Activated CD4-positive, alpha-beta T cell treated with anti-CD3 and anti-CD28 coated beads for 36 hours (primary cell): ENCODE results near the gene CLTCL1. TPM values are rescaled to one million over a fixed set of nuclear protein-coding genes. Genes with fewer than 3 reads are reported as not detected.

Experiments used
- ATAC-seq: fragments of 200-7000 bp; cut with Tn5 transposase; one replicate; pipeline ENCODE4 v1.10.0; 2021; ENCODE audit warnings: mild to moderate bottlenecking, moderate library complexity
- CTCF ChIA-PET: fragments of 350-600 bp; sonication (Branson Sonifier 250); formaldehyde crosslinking; loops from one replicate; lab custom pipeline; 2021; ENCODE audit warnings: antibody characterized with exemption; lab: Charles Lee
- POLR2A ChIA-PET: fragments of 350-600 bp; sonication (Branson Sonifier 250); formaldehyde crosslinking; loops from one replicate; lab custom pipeline; 2021; ENCODE audit warnings: antibody characterized with exemption, inconsistent platforms; lab: Charles Lee
- DNase-seq: peaks from one replicate; pipeline ENCODE4 v3.0.0-alpha.2; 2020
- H3K27ac Mint-ChIP-seq: one replicate; pipeline ENCODE4 v1.8.0; 2021; ENCODE audit warnings: mixed read lengths
- H3K27me3 Mint-ChIP-seq: one replicate; pipeline ENCODE4 v1.8.0; 2021; ENCODE audit warnings: mixed read lengths
- H3K36me3 Mint-ChIP-seq: one replicate; pipeline ENCODE4 v1.8.0; 2021; ENCODE audit warnings: low read depth, mixed read lengths
- H3K4me1 Mint-ChIP-seq: one replicate; pipeline ENCODE4 v1.8.0; 2021; ENCODE audit warnings: mixed read lengths
- H3K4me3 Mint-ChIP-seq: one replicate; pipeline ENCODE4 v1.8.0; 2021; ENCODE audit warnings: mild to moderate bottlenecking, moderate library complexity, mixed read lengths
- H3K9me3 Mint-ChIP-seq: one replicate; pipeline ENCODE4 v1.8.0; 2021; ENCODE audit warnings: low read depth, mixed read lengths
- intact Hi-C, 2 experiments: fragments of 100-400 bp; cut with DNase I in 1 of 2; cut with micrococcal nuclease in 1 of 2; formaldehyde crosslinking; loops; one replicate each; pipeline versions ENCODE4 v1.14.2 to v1.15.1; 2022 to 2024; cut with DNase I, micrococcal nuclease
- total RNA-seq, 2 experiments: library from RNA; stranded (reverse); gene quantifications; one replicate each; pipeline ENCODE4 v1.2.3, GENCODE V29; 2021

CLTCL1 gene
- total RNA-seq, 2 experiments from 2014 or later, result 0.76 to 1.2 TPM

- Mint-ChIP-seq H3K9me3 (no peaks in the 10 kb centered on the region), H3K4me3 (peak overlapping the region; percentile 75), H3K36me3 (no peaks in the 10 kb centered on the region), H3K27ac (peak overlapping the region; percentile 19), H3K27me3 (no peaks in the 10 kb centered on the region), H3K4me1 (peaks cover 24% of the 10 kb centered on the region)
- intact Hi-C loops, result loop anchor here (1.0 to 5.0 kb wide), 10 partner anchors 35 to 763 kb away; partner anchors contain the start of genes C22orf39 (in 1 of the 2), CDC45 (in 1 of the 2), CLTCL1 (in 1 of the 2) and COMT (in 1 of the 2)
- CTCF ChIA-PET, result interaction anchor here (0.7 to 3.2 kb wide), 8 partner anchors 10 to 452 kb away, joined by 3 to 18 read pairs (median 4); partner anchors contain the start of genes DGCR2 and ESS2
- POLR2A ChIA-PET, result no interaction called here
- DNase-seq, result peak; percentile 74
- peak; percentile 53 for ATAC-seq
Measured at GRCh38 chr22:19179497-19180048, 111.9 kb downstream of the CLTCL1 start.

GRCh38 chr22:19178657-19179496, 112.6 kb downstream of the CLTCL1 start, which contains the start of gene SLC25A1:
TSS of gene SLC25A1 (minus strand) at chr22:19178736. CDS start at chr22:19178673, 63 bp downstream.
- Mint-ChIP-seq H3K4me1 (peaks cover 27% of the 10 kb centered on the region), H3K4me3 (peak within 1 kb of the TSS; percentile 75), H3K9me3 (no peaks in the 10 kb centered on the region), H3K36me3 (no peaks in the 10 kb centered on the region), H3K27ac (peak within 1 kb of the TSS; percentile 19), H3K27me3 (no peaks in the 10 kb centered on the region)
- peak; percentile 82 for ATAC-seq
- intact Hi-C loops, result loop anchor here (1.0 to 5.0 kb wide), 16 partner anchors 34 to 763 kb away; partner anchors contain the start of genes C22orf39 (in 2 of the 2), CDC45 (in 2 of the 2), CLTCL1 (in 2 of the 2) and DGCR2 (in 2 of the 2)
- ChIA-PET POLR2A (interaction anchor here (0.5 to 1.0 kb wide), 6 partner anchors 34 to 952 kb away, joined by 3 to 6 read pairs (median 3); partner anchors contain the start of genes CDC45 and ESS2), CTCF (interaction anchor here (0.8 to 3.2 kb wide), 8 partner anchors 34 to 453 kb away, joined by 3 to 18 read pairs (median 4); partner anchors contain the start of genes DGCR2 and ESS2)
- peak; percentile 93 for DNase-seq

DNA sequence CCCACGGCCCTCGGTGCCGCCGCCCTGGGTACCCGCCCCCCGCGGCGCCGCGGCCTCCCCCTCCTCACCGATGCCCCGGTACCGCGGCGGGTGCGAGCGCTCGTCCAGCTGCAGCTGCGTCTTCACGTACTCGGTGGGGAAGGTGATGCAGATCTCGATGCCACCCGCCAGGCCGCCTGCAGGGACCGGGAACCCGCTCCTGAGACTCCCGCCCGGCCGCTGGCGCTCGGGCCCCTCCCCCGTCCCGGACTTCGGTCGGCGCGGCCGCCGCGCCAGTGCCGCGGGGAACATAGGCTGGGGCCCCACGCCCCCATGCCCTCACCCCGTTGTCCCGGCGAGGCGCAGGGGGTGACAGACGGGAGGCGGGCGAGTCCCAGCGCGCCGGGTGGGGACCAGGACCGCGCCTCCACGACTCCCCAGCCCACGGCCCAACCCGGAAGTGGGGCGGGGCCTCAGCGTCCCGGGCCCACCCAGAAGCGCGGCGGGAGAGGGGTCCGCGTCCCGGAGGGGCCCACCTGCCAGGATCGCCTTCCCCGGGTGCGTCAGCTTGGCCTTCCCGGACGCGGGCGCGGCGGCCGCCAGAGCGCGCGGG, 113.4 kb downstream of the CLTCL1 start:
- DNase-seq, result peak; percentile 66
- no peaks in the 10 kb centered on the region for H3K27me3 Mint-ChIP-seq
- POLR2A ChIA-PET, result interaction anchor here (0.5 to 1.0 kb wide), 6 partner anchors 33 to 952 kb away, joined by 3 to 6 read pairs (median 3); partner anchors contain the start of genes CDC45 and ESS2
- no peaks in the 10 kb centered on the region for H3K36me3 Mint-ChIP-seq
- H3K9me3 Mint-ChIP-seq, result no peaks in the 10 kb centered on the region
- H3K4me1 Mint-ChIP-seq, result peaks cover 34% of the 10 kb centered on the region
- ATAC-seq, result peak; percentile 34
- intact Hi-C loops, result loop anchor here (1.0 to 5.0 kb wide), 15 partner anchors 33 to 764 kb away; partner anchors contain the start of genes C22orf39 (in 2 of the 2), CDC45 (in 2 of the 2), CLTCL1 (in 2 of the 2) and ESS2 (in 2 of the 2)
- H3K27ac Mint-ChIP-seq, result no peak overlapping the region
- CTCF ChIA-PET, result interaction anchor here (1.0 to 1.4 kb wide), 4 partner anchors 47 to 454 kb away, joined by 3 to 4 read pairs (median 4); no protein-coding TSS in a partner anchor
- peak overlapping the region; percentile 75 for H3K4me3 Mint-ChIP-seq

DNA sequence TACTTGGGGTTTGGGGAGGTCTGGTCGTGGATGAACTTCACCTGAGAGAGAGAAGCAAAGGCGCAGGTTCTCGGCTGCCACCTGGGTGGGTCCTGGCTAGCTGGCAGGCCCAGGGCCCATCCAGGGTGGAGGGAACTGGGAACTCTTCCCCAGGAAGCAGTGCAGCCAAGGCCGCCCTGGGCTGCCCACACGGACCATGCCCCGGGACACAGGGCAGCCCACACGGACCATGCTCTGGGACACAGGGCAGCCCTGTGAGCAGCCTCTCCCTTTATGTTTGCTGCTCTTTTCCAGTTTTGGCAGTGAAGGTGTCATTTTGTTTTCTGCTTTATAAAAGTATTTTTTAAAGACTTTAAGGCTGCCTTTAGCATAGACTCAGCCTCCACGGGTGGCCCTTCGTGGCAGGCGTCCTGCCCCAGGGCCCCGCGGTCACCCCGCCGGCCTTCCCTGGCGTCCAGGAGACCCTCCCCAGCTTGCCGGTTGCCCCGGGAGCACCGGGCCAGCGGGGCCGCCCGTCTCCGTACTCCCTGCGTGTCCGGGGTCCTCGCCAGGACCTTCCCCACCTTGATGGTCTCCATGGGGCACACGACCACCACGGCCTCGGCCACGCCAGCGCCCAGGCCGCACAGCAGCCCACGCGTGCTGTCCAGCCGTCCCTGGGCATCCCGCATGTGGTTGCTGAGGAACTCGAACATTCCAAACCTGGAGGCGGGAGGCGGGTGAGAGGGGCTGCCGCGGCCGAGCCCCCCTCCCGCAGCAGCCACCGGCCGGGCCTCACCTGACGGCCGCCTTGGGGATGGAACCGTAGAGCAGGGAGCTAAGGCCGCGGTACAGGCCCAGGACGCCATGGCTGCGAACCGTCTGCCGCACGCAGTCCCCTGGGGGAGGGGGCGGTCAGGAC, 114.1 kb downstream of the CLTCL1 start:
- peak overlapping the region; percentile 75 for H3K4me3 Mint-ChIP-seq
- peaks cover 39% of the 10 kb centered on the region for H3K4me1 Mint-ChIP-seq
- intact Hi-C loops, result loop anchor here (1.0 to 5.0 kb wide), 15 partner anchors 33 to 765 kb away; partner anchors contain the start of genes C22orf39 (in 2 of the 2), CDC45 (in 2 of the 2), CLTCL1 (in 2 of the 2) and ESS2 (in 2 of the 2)
- CTCF ChIA-PET, result no interaction called here
- POLR2A ChIA-PET, result no interaction called here
- no peak overlapping the region for H3K27ac Mint-ChIP-seq
- DNase-seq, result no peak
- no peaks in the 10 kb centered on the region for H3K9me3 Mint-ChIP-seq
- ATAC-seq, result no peak
- H3K27me3 Mint-ChIP-seq, result no peaks in the 10 kb centered on the region
- peaks cover 4% of the 10 kb centered on the region for H3K36me3 Mint-ChIP-seq

DNA sequence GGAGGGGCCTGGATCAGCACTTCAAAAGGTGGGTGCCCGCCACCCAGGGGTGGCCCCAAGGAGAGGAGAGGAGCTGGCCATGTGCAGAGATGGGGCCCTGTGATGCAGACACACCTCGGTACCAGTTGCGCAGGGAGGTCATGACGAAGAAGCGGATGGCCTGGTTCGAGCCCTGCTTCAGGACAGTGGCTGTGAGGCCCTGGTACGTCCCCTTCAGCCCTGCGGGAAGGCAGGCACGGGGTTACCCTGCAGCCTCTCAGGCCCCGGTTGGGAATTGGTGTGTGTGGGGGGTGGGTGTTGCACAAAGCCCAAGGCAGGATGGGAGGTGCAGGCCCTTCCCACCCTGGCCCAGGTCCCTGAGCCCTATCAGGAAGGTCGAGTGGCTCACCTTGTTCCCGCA, 114.8 kb downstream of the CLTCL1 start:
- Mint-ChIP-seq H3K27ac (no peak overlapping the region), H3K36me3 (peaks cover 6% of the 10 kb centered on the region), H3K27me3 (no peaks in the 10 kb centered on the region), H3K4me3 (peak overlapping the region; percentile 49), H3K9me3 (no peaks in the 10 kb centered on the region), H3K4me1 (peaks cover 37% of the 10 kb centered on the region)
- POLR2A ChIA-PET, result no interaction called here
- intact Hi-C loops, result loop anchor here (5.0 kb wide), 5 partner anchors 69 to 766 kb away; partner anchors contain the start of genes C22orf39 (in 1 of the 2), CLTCL1 (in 1 of the 2), COMT (in 1 of the 2) and HIRA (in 1 of the 2)
- DNase-seq, result no peak
- CTCF ChIA-PET, result no interaction called here
- ATAC-seq, result no peak

DNA sequence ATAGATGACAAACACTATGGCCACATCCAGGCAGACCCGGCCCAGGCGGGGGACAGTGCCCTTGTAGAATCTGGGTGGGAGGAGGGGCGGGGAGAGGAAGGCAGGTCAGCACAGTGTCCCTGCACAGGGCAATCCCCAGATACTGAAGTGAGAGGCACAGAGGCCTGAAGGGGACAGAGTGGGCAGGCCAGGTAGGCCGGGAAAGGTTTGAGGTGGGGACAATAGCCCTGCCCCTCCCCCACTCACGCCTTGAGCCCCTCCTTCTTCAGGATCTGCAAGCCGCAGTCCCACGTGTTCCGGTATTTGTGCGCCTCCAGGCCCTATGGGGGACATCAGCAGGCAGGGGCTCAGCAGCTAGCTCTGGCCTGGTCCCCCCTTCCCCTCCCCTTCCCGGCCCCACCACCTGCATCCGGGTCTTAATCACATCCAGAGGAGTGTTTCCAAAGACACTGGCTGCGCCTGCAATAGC, 115.3 kb downstream of the CLTCL1 start:
- Mint-ChIP-seq H3K4me3 (peak overlapping the region; percentile 49), H3K4me1 (peaks cover 31% of the 10 kb centered on the region), H3K27ac (no peak overlapping the region), H3K27me3 (no peaks in the 10 kb centered on the region), H3K36me3 (peaks cover 6% of the 10 kb centered on the region), H3K9me3 (no peaks in the 10 kb centered on the region)
- DNase-seq (no peak), ATAC-seq (no peak)
- intact Hi-C loops, result loop anchor here (5.0 kb wide), 5 partner anchors 69 to 766 kb away; partner anchors contain the start of genes C22orf39 (in 1 of the 2), CLTCL1 (in 1 of the 2), COMT (in 1 of the 2) and HIRA (in 1 of the 2)
- ChIA-PET POLR2A (interaction anchor here (2.7 kb wide), 1 partner anchor 32 kb away, joined by 14 read pairs; the partner anchor contains the start of gene ESS2), CTCF (no interaction called here)

- intact Hi-C loops, result loop anchor here (5.0 kb wide), 5 partner anchors 68 to 767 kb away; partner anchors contain the start of genes C22orf39 (in 1 of the 2), CLTCL1 (in 1 of the 2), COMT (in 1 of the 2) and HIRA (in 1 of the 2)
- ATAC-seq (no peak), DNase-seq (no peak)
- peaks cover 8% of the 10 kb centered on the region for H3K36me3 Mint-ChIP-seq
- no peak overlapping the region for H3K27ac Mint-ChIP-seq
- POLR2A ChIA-PET, result interaction anchor here (2.7 kb wide), 1 partner anchor 32 kb away, joined by 14 read pairs; the partner anchor contains the start of gene ESS2
- peaks cover 30% of the 10 kb centered on the region for H3K4me1 Mint-ChIP-seq
- no peak overlapping the region for H3K4me3 Mint-ChIP-seq
- no peaks in the 10 kb centered on the region for H3K9me3 Mint-ChIP-seq
- CTCF ChIA-PET, result interaction anchor here (1.1 kb wide), 1 partner anchor 29 kb away, joined by 3 read pairs; no protein-coding TSS in a partner anchor
- no peaks in the 10 kb centered on the region for H3K27me3 Mint-ChIP-seq
Measured at GRCh38 chr22:19175602-19176174, 115.8 kb downstream of the CLTCL1 start.

- H3K9me3 Mint-ChIP-seq, result no peaks in the 10 kb centered on the region
- no peak for DNase-seq
- intact Hi-C loops, result loop anchor here (5.0 kb wide), 5 partner anchors 68 to 767 kb away; partner anchors contain the start of genes C22orf39 (in 1 of the 2), CLTCL1 (in 1 of the 2), COMT (in 1 of the 2) and HIRA (in 1 of the 2)
- POLR2A ChIA-PET, result interaction anchor here (2.7 kb wide), 1 partner anchor 31 kb away, joined by 14 read pairs; the partner anchor contains the start of gene ESS2
- no peak overlapping the region for H3K4me3 Mint-ChIP-seq
- H3K36me3 Mint-ChIP-seq, result peaks cover 8% of the 10 kb centered on the region
- no peak for ATAC-seq
- H3K27ac Mint-ChIP-seq, result no peak overlapping the region
- peaks cover 36% of the 10 kb centered on the region for H3K4me1 Mint-ChIP-seq
- peaks cover 4% of the 10 kb centered on the region for H3K27me3 Mint-ChIP-seq
- CTCF ChIA-PET, result interaction anchor here (0.5 to 2.4 kb wide), 4 partner anchors 7 to 110 kb away, joined by 3 to 9 read pairs (median 5); partner anchors contain the start of gene ESS2
Measured at GRCh38 chr22:19175026-19175601, 116.4 kb downstream of the CLTCL1 start.
